HL-60 (cell line): Measurements from ENCODE around the gene OR8D4.
"Not testable (repeated sequence)": the region's sequence is repeated elsewhere in the genome, so short reads cannot be mapped to it uniquely, and the experiment has no call there.

Source experiments
- DNase-seq, 2 experiments: peaks; one replicate each; pipeline ENCODE4 v3.0.0-alpha.2; 2010 to 2020; ENCODE audit warnings: low read depth in 1 of 2, low spot score in 1 of 2
- H3K27ac ChIP-seq: fragments of 250-450 bp; sonication (Bioruptor Pico); replicated peaks from 2 replicates; pipeline ENCODE4 v1.5.1; 2020; ENCODE audit warnings: mild to moderate bottlenecking, moderate library complexity
- H3K27me3 ChIP-seq: fragments of 250-450 bp; sonication (Bioruptor Pico); 2 replicates; pipeline ENCODE4 v1.5.1; 2021; ENCODE audit warnings: mild to moderate bottlenecking, moderate library complexity; ENCODE audit not compliant: insufficient read depth, poor library complexity, severe bottlenecking
- H3K4me3 ChIP-seq: replicated peaks from 2 replicates; pipeline ENCODE4 v1.5.1; 2011; ENCODE audit warnings: mild to moderate bottlenecking, control low read depth, low read length; ENCODE audit not compliant: insufficient read depth
- GABPA ChIP-seq: IDR thresholded peaks from 2 replicates; pipeline ENCODE4 v1.6.1; 2012; ENCODE audit warnings: low read depth
- POLR2AphosphoS5 ChIP-seq: IDR thresholded peaks from 2 replicates; pipeline ENCODE4 v1.6.1; 2012; ENCODE audit warnings: low read depth
- SPI1 ChIP-seq: IDR thresholded peaks from 2 replicates; pipeline ENCODE4 v1.6.1; 2012; ENCODE audit warnings: low read depth, mild to moderate bottlenecking, borderline replicate concordance
- TF ChIP-seq, protein P1 (sequence below): IDR thresholded peaks from one replicate; pipeline ENCODE4 v1.5.1; 2011; ENCODE audit warnings: low read length, control low read depth, inconsistent platforms; ENCODE audit not compliant: insufficient read depth
- TF ChIP-seq, protein P2 (sequence below): IDR thresholded peaks from 2 replicates; pipeline ENCODE4 v1.6.1; 2012; ENCODE audit warnings: low read depth; ENCODE audit not compliant: insufficient replicate concordance

The OR8D4 gene

DNA sequence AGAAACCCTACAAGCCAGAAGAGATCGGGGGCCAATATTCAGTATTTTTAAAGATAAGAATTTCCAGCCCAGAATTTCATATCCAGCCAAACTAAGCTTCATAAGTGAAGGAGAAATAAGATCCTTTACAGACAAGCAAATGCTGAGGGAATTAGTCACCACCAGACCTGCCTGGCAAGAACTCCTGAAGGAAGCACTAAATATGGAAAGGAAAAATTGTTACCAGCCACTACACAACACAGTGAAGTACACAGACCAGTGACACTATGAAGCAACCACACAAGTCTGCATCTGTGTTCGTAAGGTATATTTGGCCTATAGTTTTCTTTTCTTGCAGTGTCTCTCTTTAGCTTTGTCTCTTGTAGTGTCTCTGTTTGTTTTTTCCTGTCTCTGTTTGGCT, 45.5 kb upstream of the OR8D4 start:
- DNase-seq, result no peak
- Histone ChIP-seq H3K27ac (no peak overlapping the region), H3K27me3 (no peaks in the 10 kb centered on the region), H3K4me3 (no peak overlapping the region)
- TF ChIP-seq, protein P1, sequence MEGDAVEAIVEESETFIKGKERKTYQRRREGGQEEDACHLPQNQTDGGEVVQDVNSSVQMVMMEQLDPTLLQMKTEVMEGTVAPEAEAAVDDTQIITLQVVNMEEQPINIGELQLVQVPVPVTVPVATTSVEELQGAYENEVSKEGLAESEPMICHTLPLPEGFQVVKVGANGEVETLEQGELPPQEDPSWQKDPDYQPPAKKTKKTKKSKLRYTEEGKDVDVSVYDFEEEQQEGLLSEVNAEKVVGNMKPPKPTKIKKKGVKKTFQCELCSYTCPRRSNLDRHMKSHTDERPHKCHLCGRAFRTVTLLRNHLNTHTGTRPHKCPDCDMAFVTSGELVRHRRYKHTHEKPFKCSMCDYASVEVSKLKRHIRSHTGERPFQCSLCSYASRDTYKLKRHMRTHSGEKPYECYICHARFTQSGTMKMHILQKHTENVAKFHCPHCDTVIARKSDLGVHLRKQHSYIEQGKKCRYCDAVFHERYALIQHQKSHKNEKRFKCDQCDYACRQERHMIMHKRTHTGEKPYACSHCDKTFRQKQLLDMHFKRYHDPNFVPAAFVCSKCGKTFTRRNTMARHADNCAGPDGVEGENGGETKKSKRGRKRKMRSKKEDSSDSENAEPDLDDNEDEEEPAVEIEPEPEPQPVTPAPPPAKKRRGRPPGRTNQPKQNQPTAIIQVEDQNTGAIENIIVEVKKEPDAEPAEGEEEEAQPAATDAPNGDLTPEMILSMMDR, result no peak
- TF ChIP-seq GABPA (no peak), SPI1 (no peak), POLR2AphosphoS5 (no peak)
- TF ChIP-seq, protein P2, sequence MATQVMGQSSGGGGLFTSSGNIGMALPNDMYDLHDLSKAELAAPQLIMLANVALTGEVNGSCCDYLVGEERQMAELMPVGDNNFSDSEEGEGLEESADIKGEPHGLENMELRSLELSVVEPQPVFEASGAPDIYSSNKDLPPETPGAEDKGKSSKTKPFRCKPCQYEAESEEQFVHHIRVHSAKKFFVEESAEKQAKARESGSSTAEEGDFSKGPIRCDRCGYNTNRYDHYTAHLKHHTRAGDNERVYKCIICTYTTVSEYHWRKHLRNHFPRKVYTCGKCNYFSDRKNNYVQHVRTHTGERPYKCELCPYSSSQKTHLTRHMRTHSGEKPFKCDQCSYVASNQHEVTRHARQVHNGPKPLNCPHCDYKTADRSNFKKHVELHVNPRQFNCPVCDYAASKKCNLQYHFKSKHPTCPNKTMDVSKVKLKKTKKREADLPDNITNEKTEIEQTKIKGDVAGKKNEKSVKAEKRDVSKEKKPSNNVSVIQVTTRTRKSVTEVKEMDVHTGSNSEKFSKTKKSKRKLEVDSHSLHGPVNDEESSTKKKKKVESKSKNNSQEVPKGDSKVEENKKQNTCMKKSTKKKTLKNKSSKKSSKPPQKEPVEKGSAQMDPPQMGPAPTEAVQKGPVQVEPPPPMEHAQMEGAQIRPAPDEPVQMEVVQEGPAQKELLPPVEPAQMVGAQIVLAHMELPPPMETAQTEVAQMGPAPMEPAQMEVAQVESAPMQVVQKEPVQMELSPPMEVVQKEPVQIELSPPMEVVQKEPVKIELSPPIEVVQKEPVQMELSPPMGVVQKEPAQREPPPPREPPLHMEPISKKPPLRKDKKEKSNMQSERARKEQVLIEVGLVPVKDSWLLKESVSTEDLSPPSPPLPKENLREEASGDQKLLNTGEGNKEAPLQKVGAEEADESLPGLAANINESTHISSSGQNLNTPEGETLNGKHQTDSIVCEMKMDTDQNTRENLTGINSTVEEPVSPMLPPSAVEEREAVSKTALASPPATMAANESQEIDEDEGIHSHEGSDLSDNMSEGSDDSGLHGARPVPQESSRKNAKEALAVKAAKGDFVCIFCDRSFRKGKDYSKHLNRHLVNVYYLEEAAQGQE, result no peak

DNA sequence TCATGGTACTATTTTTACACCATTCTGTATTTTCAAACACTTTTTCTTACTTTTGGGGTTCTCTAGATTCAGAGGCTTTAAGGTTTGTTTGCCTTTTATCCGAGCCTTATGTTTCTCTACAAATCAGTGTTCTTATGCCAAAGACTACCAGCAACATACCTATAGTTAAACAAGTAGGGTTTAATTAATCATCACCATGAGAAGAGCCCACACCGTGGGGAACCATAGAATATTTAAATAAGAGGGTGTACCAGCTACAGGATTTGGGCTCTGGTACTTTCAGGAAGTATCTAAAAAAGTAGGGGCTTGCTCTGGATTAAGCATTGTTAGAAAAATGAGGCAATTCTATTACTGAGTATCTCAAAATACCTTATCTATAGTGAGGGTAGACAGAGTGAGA, 42.2 kb upstream of the OR8D4 start:
- no peak for DNase-seq
- no peaks in the 10 kb centered on the region for H3K27me3 ChIP-seq
- H3K27ac ChIP-seq, result no peak overlapping the region
- H3K4me3 ChIP-seq, result no peak overlapping the region
- no peak for TF ChIP-seq POLR2AphosphoS5
- TF ChIP-seq GABPA, result no peak
- no peak for TF ChIP-seq SPI1
- TF ChIP-seq, protein P2, result no peak
- TF ChIP-seq, protein P1, result no peak

DNA sequence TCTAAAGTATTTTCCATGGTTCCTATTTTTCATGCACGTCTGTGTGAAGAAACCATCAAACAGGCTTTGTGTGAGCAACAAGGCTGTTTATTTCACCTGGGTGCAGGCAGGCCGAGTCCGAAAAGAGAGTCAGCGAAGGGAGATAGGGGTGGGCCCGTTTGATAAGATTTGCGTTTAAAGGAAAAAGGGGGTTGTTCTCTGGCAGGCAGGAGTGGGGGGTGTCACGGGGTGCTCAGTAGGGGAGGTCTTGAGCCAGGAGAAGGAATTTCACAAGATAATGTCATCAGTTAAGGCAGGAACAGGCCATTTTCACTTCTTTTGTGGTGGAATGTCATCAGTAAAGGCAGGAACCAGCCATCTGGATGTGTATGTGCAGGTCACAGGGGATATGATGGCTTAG, 36.7 kb upstream of the OR8D4 start:
- not testable (repeated sequence) for H3K27me3 ChIP-seq, H3K27ac ChIP-seq, H3K4me3 ChIP-seq, DNase-seq

DNA sequence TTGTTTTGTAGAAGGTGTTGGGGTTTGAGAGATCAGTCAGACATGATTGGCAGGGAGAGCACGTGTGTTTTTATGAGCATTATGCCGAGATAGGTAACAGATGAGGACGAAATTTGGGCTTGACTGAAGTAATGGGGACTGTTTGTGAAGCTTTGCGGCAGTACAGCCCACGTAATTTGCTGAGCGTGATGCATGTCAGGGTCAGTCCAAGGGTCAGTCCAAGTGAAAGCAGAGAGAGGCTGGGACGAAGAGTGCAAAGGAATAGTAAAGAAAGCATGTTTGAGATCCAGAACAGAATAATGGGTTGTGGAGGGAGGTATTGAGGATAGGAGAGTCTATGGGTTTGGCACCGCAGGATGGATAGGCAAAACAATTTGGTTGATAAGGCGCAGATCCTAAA, 34.2 kb upstream of the OR8D4 start:
- H3K27ac ChIP-seq, DNase-seq, H3K4me3 ChIP-seq, H3K27me3 ChIP-seq: not testable (repeated sequence)

DNA sequence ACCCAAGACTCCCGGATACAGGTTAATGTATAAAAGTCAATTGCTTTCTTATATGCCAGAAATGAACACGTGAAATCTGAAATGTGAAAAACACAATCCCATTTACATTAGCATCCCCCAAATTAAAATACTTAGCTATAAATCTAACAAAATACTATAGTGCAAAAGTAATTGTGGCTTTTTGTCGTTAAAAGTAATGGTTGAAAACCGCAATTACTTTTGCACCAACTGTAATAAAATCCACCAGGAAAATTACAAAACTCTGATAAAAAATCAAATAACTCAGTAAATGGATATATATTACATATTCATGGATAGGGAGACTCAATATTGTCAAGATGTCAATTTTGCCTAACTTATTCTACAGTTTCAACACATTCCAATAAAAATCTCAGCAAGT, 21.1 kb upstream of the OR8D4 start:
- Histone ChIP-seq H3K4me3 (no peak overlapping the region), H3K27ac (no peak overlapping the region), H3K27me3 (peaks cover 3% of the 10 kb centered on the region)
- TF ChIP-seq, protein P1, result no peak
- TF ChIP-seq SPI1 (no peak), POLR2AphosphoS5 (no peak)
- DNase-seq, result no peak
